HCT116 (cell line): ENCODE data around the gene PARVA. TPM values are rescaled to one million over a fixed set of nuclear protein-coding genes. Genes with fewer than 3 reads are reported as not detected.

Experiments
- ATAC-seq: fragments of 200-7000 bp; cut with Tn5 transposase; 2 replicates; pipeline ENCODE4 v1.9.1; 2020; ENCODE audit warnings: mild to moderate bottlenecking, moderate library complexity
- BruUV-seq: library from RNA; stranded (reverse); fragments of 400-500 nt; replicated peaks from 2 replicates; lab custom pipeline; 2021; lab: Mats Ljungman, UMichigan
- CTCF ChIA-PET: fragments of 300-600 bp; sonication (Branson Sonifier 250); formaldehyde crosslinking; loops from one replicate; lab custom pipeline; 2021; ENCODE audit warnings: antibody characterized with exemption; lab: Charles Lee
- POLR2A ChIA-PET: fragments of 300-600, 350-600 bp; sonication (Branson Sonifier 250); formaldehyde crosslinking; loops from one replicate; lab custom pipeline; 2021; ENCODE audit warnings: antibody characterized with exemption; lab: Charles Lee
- RAD21 ChIA-PET, 2 experiments: fragments of 300-600 bp; sonication (Branson Sonifier 250); formaldehyde crosslinking; loops; one replicate each; lab custom pipeline; 2023; ENCODE audit warnings: low total read pairs in 2 of 2; ENCODE audit not compliant: uncharacterized antibody in 2 of 2, unreplicated experiment in 2 of 2, low non-redundant PET in 1 of 2; lab: Charles Lee
- DNase-seq: peaks from one replicate; pipeline ENCODE4 v3.0.0-alpha.2; 2010; ENCODE audit warnings: low read depth, low spot score
- H2AFZ ChIP-seq: fragments of 200-600 bp; shearing (Covaris generic), sonication (generic); 2 replicates; pipeline ENCODE4 v1.6.1; 2017; ENCODE audit warnings: low read depth, mixed run types, mixed read lengths, antibody characterized with exemption, low read length; ENCODE audit not compliant: poor library complexity, severe bottlenecking
- H3K27ac ChIP-seq: 2 replicates; pipeline ENCODE4 v1.5.1; 2012; ENCODE audit warnings: low read depth, low read length
- H3K27me3 ChIP-seq: fragments of 200-600 bp; sonication (generic); 2 replicates; pipeline ENCODE4 v1.6.1; 2016; ENCODE audit warnings: mixed run types, low read length, mixed read lengths; ENCODE audit not compliant: insufficient read depth
- H3K36me3 ChIP-seq, 2 experiments: fragments of 200-500 bp in 1 of 2; fragments of 200-600 bp in 1 of 2; sonication (Bioruptor generic) in 1 of 2; sonication (generic) in 1 of 2; 2 replicates each; pipeline versions ENCODE4 v1.5.1 to v1.6.1; 2014 to 2016; ENCODE audit warnings: low read length in 2 of 2, inconsistent platforms in 1 of 2, mixed read lengths in 1 of 2, mixed run types in 1 of 2; ENCODE audit not compliant: insufficient read depth in 2 of 2, control insufficient read depth in 1 of 2
- H3K4me1 ChIP-seq, 2 experiments: fragments of 200-600 bp in 1 of 2; sonication (generic) in 1 of 2; 2 replicates each; pipeline versions ENCODE4 v1.5.1 to v1.6.1; 2012 to 2017; ENCODE audit warnings: low read length in 2 of 2, inconsistent platforms in 1 of 2, mild to moderate bottlenecking in 1 of 2, mixed read lengths in 1 of 2, mixed run types in 1 of 2, moderate library complexity in 1 of 2; ENCODE audit not compliant: insufficient read depth in 2 of 2, control insufficient read depth in 1 of 2
- H3K4me2 ChIP-seq: fragments of 200-600 bp; sonication (generic); 2 replicates; pipeline ENCODE4 v1.6.1; 2017; ENCODE audit warnings: mixed run types, low read length, mixed read lengths
- H3K4me3 ChIP-seq, 2 experiments: fragments of 200-600 bp in 1 of 2; sonication (generic) in 1 of 2; replicated peaks in 1 of 2; 2 replicates each; pipeline ENCODE4 v1.5.1; 2011 to 2016; ENCODE audit warnings: low read length in 2 of 2, control low read depth in 1 of 2, low read depth in 1 of 2, mild to moderate bottlenecking in 1 of 2, mixed read lengths in 1 of 2, mixed run types in 1 of 2
- H3K79me2 ChIP-seq: fragments of 200-600 bp; sonication (generic); 2 replicates; pipeline ENCODE4 v1.6.1; 2017; ENCODE audit warnings: mild to moderate bottlenecking, mixed run types, low read length, moderate library complexity, mixed read lengths; ENCODE audit not compliant: insufficient read depth
- H3K9ac ChIP-seq: fragments of 200-600 bp; sonication (generic); 2 replicates; pipeline ENCODE4 v1.6.1; 2016; ENCODE audit warnings: low read length, mixed read lengths
- H3K9me2 ChIP-seq: fragments of 200-600 bp; sonication (generic), shearing (Covaris generic); 2 replicates; pipeline ENCODE4 v1.6.1; 2017; ENCODE audit warnings: mixed run types, mild to moderate bottlenecking, moderate library complexity; ENCODE audit not compliant: insufficient read depth
- H3K9me3 ChIP-seq, 2 experiments: fragments of 200-500 bp in 1 of 2; fragments of 200-600 bp in 1 of 2; sonication (Bioruptor generic) in 1 of 2; sonication (generic) in 1 of 2; 2 replicates each; pipeline ENCODE4 v1.6.1; 2014 to 2017; ENCODE audit warnings: low read length in 2 of 2, mixed read lengths in 2 of 2, inconsistent platforms in 1 of 2, low read depth in 1 of 2, mild to moderate bottlenecking in 1 of 2, mixed run types in 1 of 2, moderate library complexity in 1 of 2; ENCODE audit not compliant: control insufficient read depth in 1 of 2, insufficient read depth in 1 of 2
- H4K20me1 ChIP-seq: fragments of 200-600 bp; sonication (generic), shearing (Covaris generic); 2 replicates; pipeline ENCODE4 v1.6.1; 2017; ENCODE audit warnings: mixed run types, mild to moderate bottlenecking, moderate library complexity; ENCODE audit not compliant: insufficient read depth
- ATF3 ChIP-seq: IDR thresholded peaks from 2 replicates; pipeline ENCODE4 v1.6.1; 2012
- CBX3 ChIP-seq: IDR thresholded peaks from 2 replicates; pipeline ENCODE4 v1.6.1; 2012; ENCODE audit warnings: low read depth
- CTCF ChIP-seq, 3 experiments: fragments of 200-600 bp in 1 of 3; sonication (generic) in 1 of 3; IDR thresholded peaks in 2 of 3; conservative IDR thresholded peaks in 1 of 3; 2 replicates each; pipeline ENCODE4 v1.5.1; 2012 to 2017; ENCODE audit warnings: low read depth in 2 of 3, low read length in 2 of 3, antibody characterized with exemption in 1 of 3, borderline replicate concordance in 1 of 3, control low read depth in 1 of 3, mild to moderate bottlenecking in 1 of 3, mixed read lengths in 1 of 3, mixed run types in 1 of 3, moderate library complexity in 1 of 3; ENCODE audit not compliant: insufficient read depth in 1 of 3
- EGR1 ChIP-seq: IDR thresholded peaks from 2 replicates; pipeline ENCODE4 v1.6.1; 2012; ENCODE audit warnings: low read depth
- ELF1 ChIP-seq: IDR thresholded peaks from 2 replicates; pipeline ENCODE4 v1.6.1; 2012; ENCODE audit warnings: low read depth, borderline replicate concordance
- EZH2phosphoT487 ChIP-seq: fragments of 200-600 bp; IDR thresholded peaks from 2 replicates; pipeline ENCODE4 v1.6.1; 2018; ENCODE audit warnings: antibody characterized with exemption, borderline replicate concordance
- FOSL1 ChIP-seq: IDR thresholded peaks from 2 replicates; pipeline ENCODE4 v1.6.1; 2012; ENCODE audit warnings: low read depth
- POLR2AphosphoS5 ChIP-seq: IDR thresholded peaks from 2 replicates; pipeline ENCODE4 v1.6.1; 2011; ENCODE audit warnings: mild to moderate bottlenecking, low read depth, low read length, moderate library complexity
- SIN3A ChIP-seq: IDR thresholded peaks from 2 replicates; pipeline ENCODE4 v1.6.1; 2012; ENCODE audit warnings: low read depth
- TCF7L2 ChIP-seq: IDR thresholded peaks from 2 replicates; pipeline ENCODE4 v1.7.0; 2011; ENCODE audit warnings: borderline replicate concordance, inconsistent platforms; ENCODE audit not compliant: insufficient read depth, insufficient read length; ENCODE audit errors: extremely low read depth
- ZBTB33 ChIP-seq: IDR thresholded peaks from 2 replicates; pipeline ENCODE4 v1.6.1; 2011; ENCODE audit warnings: mild to moderate bottlenecking, low read length, moderate library complexity; ENCODE audit not compliant: insufficient replicate concordance; ENCODE audit errors: extremely low read depth
- ZFX ChIP-seq: fragments of 450-650 bp; IDR thresholded peaks from 2 replicates; pipeline ENCODE4 v1.6.1; 2017
- intact Hi-C: fragments of 100-400 bp; cut with micrococcal nuclease; formaldehyde crosslinking; loops from 2 replicates; pipeline ENCODE4 v1.10.0; 2022
- total RNA-seq: library from RNA; stranded (reverse); gene quantifications from one replicate; pipeline ENCODE4 v1.2.1, GENCODE V29; 2021; ENCODE audit not compliant: unreplicated experiment

Gene PARVA
- total RNA-seq, 1 experiment from 2014 or later, result 18.4 TPM

DNA sequence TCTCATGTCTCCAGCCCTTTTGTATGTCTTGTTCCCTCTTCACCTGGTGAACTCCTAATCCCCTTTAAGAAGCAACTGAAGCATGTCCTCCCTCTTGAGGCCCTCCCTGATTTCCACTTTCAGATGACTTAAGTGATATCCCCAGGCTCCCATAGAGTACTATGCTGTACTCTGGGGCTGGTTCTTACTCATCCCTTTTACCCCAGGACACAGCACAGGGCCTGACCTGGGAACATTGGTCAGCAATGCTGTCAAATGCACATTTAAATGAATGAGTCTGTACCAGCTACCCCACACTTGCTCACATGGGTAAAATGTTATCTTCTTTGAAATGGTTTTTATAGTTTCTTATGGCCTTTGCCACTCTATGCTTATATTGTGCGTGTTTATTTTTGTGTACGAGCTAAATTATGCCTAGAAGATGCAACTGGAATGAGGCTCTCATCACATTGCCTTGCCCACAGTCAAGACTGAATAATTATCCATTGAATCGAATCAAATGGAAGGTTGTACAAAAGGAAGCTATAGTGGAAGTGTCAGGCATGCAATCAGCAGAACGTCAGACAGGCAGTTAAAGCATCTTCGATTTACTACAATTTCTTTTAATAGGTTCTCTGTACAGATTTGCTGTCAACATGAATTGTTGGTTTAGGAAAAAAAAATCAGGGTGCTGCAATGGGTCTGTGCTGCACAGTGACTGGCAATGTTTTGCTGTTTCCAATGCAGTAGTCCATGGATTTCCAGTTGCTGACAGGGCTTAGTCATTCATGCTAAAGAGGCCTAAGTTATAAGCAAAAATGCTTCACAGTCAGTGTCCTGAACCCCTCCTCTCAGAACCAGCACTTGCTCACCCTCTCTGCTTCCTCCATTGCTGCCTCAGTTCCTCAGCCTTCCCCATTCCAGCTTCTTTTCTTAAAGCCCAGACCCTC is 79.5 kb downstream of the PARVA start:
- ChIA-PET RAD21 (no interaction called here), POLR2A (no interaction called here), CTCF (no interaction called here)
- DNase-seq, result no peak
- H3K4me1 ChIP-seq, result no peaks in the 10 kb centered on the region
- no peaks in the 10 kb centered on the region for H3K27me3 ChIP-seq
- TF ChIP-seq CTCF (IDR thresholded peaks at IDR 0.05 in 2 of 3, conservative IDR thresholded peaks at IDR 0.05 in 1 of 3; ENCODE audit: borderline replicate concordance in 1 of 3, insufficient read depth in 1 of 3, low read depth in 2 of 3, low read length in 2 of 3), result no peak
- TF ChIP-seq SIN3A, result no peak
- TF ChIP-seq FOSL1, result no peak
- TF ChIP-seq EGR1, result no peak
- TF ChIP-seq TCF7L2, result no peak
- no peak for TF ChIP-seq ZFX
- no peak for TF ChIP-seq ATF3
- no peak for TF ChIP-seq ZBTB33
- no peak for TF ChIP-seq CBX3
- no peak for TF ChIP-seq POLR2AphosphoS5
- TF ChIP-seq EZH2phosphoT487, result no peak
- no peak for TF ChIP-seq ELF1
- no peak overlapping the region for H3K27ac ChIP-seq
- no peaks in the 10 kb centered on the region for H3K79me2 ChIP-seq
- no peaks in the 10 kb centered on the region for H4K20me1 ChIP-seq
- no peak for ATAC-seq
- H3K9me2 ChIP-seq, result 0 out of 2 replicates have a peak, but pooled peaks cover 6% of the 10 kb centered on the region
- no TSS peak for BruUV-seq
- intact Hi-C loops, result no loop called here
- H3K4me3 ChIP-seq, result no peak overlapping the region
- H3K9me3 ChIP-seq, result no peaks in the 10 kb centered on the region
- H3K36me3 ChIP-seq, result no peaks in the 10 kb centered on the region
- H2AFZ ChIP-seq, result no peak overlapping the region
- H3K9ac ChIP-seq, result no peak overlapping the region
- no peak overlapping the region for H3K4me2 ChIP-seq
